IMR-90 (cell line): ENCODE measurements around the gene ITPR3. TPM values are rescaled to one million over a fixed set of nuclear protein-coding genes. Genes with fewer than 3 reads are reported as not detected.

Experiments used
- ATAC-seq: fragments of 200-7000 bp; cut with Tn5 transposase; 2 replicates; pipeline ENCODE4 v1.9.1; 2020; ENCODE audit warnings: low read depth, mild to moderate bottlenecking, moderate library complexity
- BruUV-seq: library from RNA; stranded (reverse); fragments of 400-500 nt; replicated peaks from 2 replicates; lab custom pipeline; 2021; lab: Mats Ljungman, UMichigan
- CTCF ChIA-PET: fragments of 300-600 bp; formaldehyde crosslinking; extraction: SDS; loops from one replicate; lab custom pipeline; 2021; ENCODE audit warnings: antibody characterized with exemption; lab: Yijun Ruan, JAX
- POLR2A ChIA-PET: fragments of 300-600 bp; sonication (Branson Sonifier 250); formaldehyde crosslinking; loops from one replicate; lab custom pipeline; 2022; ENCODE audit warnings: antibody characterized with exemption; ENCODE audit not compliant: unreplicated experiment; lab: Charles Lee
- DNase-seq: peaks from one replicate; pipeline ENCODE4 v3.0.0; 2013
- H2AFZ ChIP-seq: replicated peaks from 2 replicates; pipeline ENCODE3; 2013; ENCODE audit warnings: low read length, mild to moderate bottlenecking; ENCODE audit not compliant: poor library complexity
- H2AK5ac ChIP-seq: 2 replicates; pipeline ENCODE4 v1.6.1; 2013; ENCODE audit warnings: low read depth, low read length, inconsistent platforms
- H2AK9ac ChIP-seq: replicated peaks from 2 replicates; pipeline ENCODE3; 2013; ENCODE audit warnings: mild to moderate bottlenecking, low read depth, low read length, moderate library complexity; ENCODE audit not compliant: poor library complexity
- H2BK120ac ChIP-seq: 2 replicates; pipeline ENCODE4 v1.6.1; 2013; ENCODE audit warnings: low read depth, low read length, inconsistent platforms
- H2BK15ac ChIP-seq: 3 replicates; pipeline ENCODE4 v1.6.1; 2013; ENCODE audit warnings: low read depth, low read length, inconsistent platforms
- H2BK20ac ChIP-seq: 2 replicates; pipeline ENCODE4 v1.6.1; 2013; ENCODE audit warnings: low read depth, mild to moderate bottlenecking, inconsistent platforms, low read length, moderate library complexity
- H2BK5ac ChIP-seq: 2 replicates; pipeline ENCODE4 v1.6.1; 2013; ENCODE audit warnings: mild to moderate bottlenecking, low read depth, low read length, inconsistent platforms; ENCODE audit not compliant: poor library complexity, severe bottlenecking
- H3K14ac ChIP-seq: replicated peaks from 2 replicates; pipeline ENCODE4 v1.6.1; 2013; ENCODE audit warnings: low read depth, low read length, inconsistent platforms
- H3K18ac ChIP-seq: 2 replicates; pipeline ENCODE4 v1.6.1; 2013; ENCODE audit warnings: low read depth, low read length, control low read depth
- H3K23ac ChIP-seq: 2 replicates; pipeline ENCODE4 v1.6.1; 2013; ENCODE audit warnings: low read depth, low read length, inconsistent platforms
- H3K27ac ChIP-seq: 2 replicates; pipeline ENCODE4 v1.5.1; 2013; ENCODE audit warnings: mild to moderate bottlenecking, control low read depth, low read length; ENCODE audit not compliant: insufficient read depth
- H3K27me3 ChIP-seq: 2 replicates; pipeline ENCODE4 v1.6.1; 2013; ENCODE audit warnings: low read length; ENCODE audit not compliant: control insufficient read depth, insufficient read depth
- H3K36me3 ChIP-seq: 2 replicates; pipeline ENCODE4 v1.6.1; 2013; ENCODE audit warnings: low read length, mixed read lengths; ENCODE audit not compliant: control insufficient read depth, insufficient read depth
- H3K4ac ChIP-seq: 2 replicates; pipeline ENCODE4 v1.6.1; 2013; ENCODE audit warnings: low read depth, low read length, inconsistent platforms
- H3K4me1 ChIP-seq: 2 replicates; pipeline ENCODE4 v1.6.1; 2013; ENCODE audit warnings: low read length, mixed read lengths; ENCODE audit not compliant: control insufficient read depth, insufficient read depth
- H3K4me2 ChIP-seq: 2 replicates; pipeline ENCODE4 v1.6.1; 2013; ENCODE audit warnings: low read depth, mild to moderate bottlenecking, control low read depth, low read length, moderate library complexity
- H3K4me3 ChIP-seq: 2 replicates; pipeline ENCODE4 v1.5.1; 2013; ENCODE audit warnings: low read depth, mild to moderate bottlenecking, control low read depth, low read length, moderate library complexity; ENCODE audit not compliant: insufficient read depth
- H3K56ac ChIP-seq: 2 replicates; pipeline ENCODE4 v1.6.1; 2013; ENCODE audit warnings: low read length, inconsistent platforms; ENCODE audit not compliant: insufficient read depth; ENCODE audit errors: extremely low read depth
- H3K79me1 ChIP-seq, 2 experiments: 2 replicates each; pipeline ENCODE4 v1.6.1; 2013; ENCODE audit warnings: low read length in 2 of 2, inconsistent platforms in 1 of 2, low read depth in 1 of 2
- H3K9ac ChIP-seq: 2 replicates; pipeline ENCODE4 v1.6.1; 2013; ENCODE audit warnings: low read depth, low read length, control low read depth
- H3K9me1 ChIP-seq: 2 replicates; pipeline ENCODE4 v1.6.1; 2013; ENCODE audit warnings: low read length, inconsistent platforms; ENCODE audit not compliant: insufficient read depth
- H3K9me3 ChIP-seq: 2 replicates; pipeline ENCODE4 v1.6.1; 2013; ENCODE audit warnings: low read length; ENCODE audit not compliant: control insufficient read depth, insufficient read depth
- H4K20me1 ChIP-seq: 2 replicates; pipeline ENCODE4 v1.6.1; 2013; ENCODE audit warnings: low read length, inconsistent platforms; ENCODE audit not compliant: insufficient read depth
- H4K5ac ChIP-seq: 2 replicates; pipeline ENCODE4 v1.6.1; 2013; ENCODE audit warnings: mild to moderate bottlenecking, low read depth, low read length, control low read depth
- H4K8ac ChIP-seq, 2 experiments: 2 replicates each; pipeline ENCODE4 v1.6.1; 2013; ENCODE audit warnings: low read depth in 2 of 2, low read length in 2 of 2, control low read depth in 1 of 2, inconsistent platforms in 1 of 2
- H4K91ac ChIP-seq: 2 replicates; pipeline ENCODE4 v1.6.1; 2013; ENCODE audit warnings: low read depth, low read length, inconsistent platforms; ENCODE audit not compliant: insufficient read depth
- FOS ChIP-seq: fragments of 150-350 bp; IDR thresholded peaks from 2 replicates; pipeline ENCODE4 v1.6.1; 2016; ENCODE audit warnings: low read depth, low read length
- RAD21 ChIP-seq: IDR thresholded peaks from 2 replicates; pipeline ENCODE4 v1.6.1; 2012; ENCODE audit warnings: low read length, improper control_type of control experiment
- WGBS, 2 experiments: methylation state at CpG; one replicate each; pipeline versions ENCODE4 v1.1.5 to v1.1.7; 2013; ENCODE audit warnings: missing lambda C conversion rate in 2 of 2; ENCODE audit not compliant: insufficient read length in 1 of 2; ENCODE audit errors: extremely low coverage in 2 of 2; 5-methylcytosine and 5-hydroxymethylcytosine counted together
- dilution Hi-C: fragments of 300-500 bp; cut with HindIII; formaldehyde crosslinking; loops from one replicate; pipeline ENCODE4 v1.14.3; 2018; ENCODE audit warnings: low sequenced_read_pairs; ENCODE audit not compliant: unreplicated experiment
- in situ Hi-C: fragments of 300-500 bp; cut with MboI; formaldehyde crosslinking; loops from 3 replicates; pipeline ENCODE4 v1.14.3; 2019; ENCODE audit warnings: low sequenced_read_pairs, inconsistent platforms, mixed read lengths
- intact Hi-C: fragments of 100-400 bp; cut with micrococcal nuclease; formaldehyde crosslinking; loops from 2 replicates; pipeline ENCODE4 v1.10.0; 2022
- polyA plus RNA-seq, 3 experiments: library from polyadenylated mRNA; depleted of rRNA; stranded (reverse); fragments of >200 nt; gene quantifications; 2 replicates each; pipeline ENCODE4 v1.2.3, GENCODE V29; 2012; ENCODE audit warnings: low replicate concordance in 1 of 3
- total RNA-seq: library from RNA; depleted of rRNA; stranded (reverse); fragments of >200 nt; gene quantifications from 2 replicates; pipeline ENCODE4 v1.2.3, GENCODE V29; 2012
- TF ChIP-seq, protein P1 (sequence below): conservative IDR thresholded peaks from 2 replicates; pipeline ENCODE4 v1.5.1; 2012; ENCODE audit warnings: mild to moderate bottlenecking, low read depth, low read length, improper control_type of control experiment

Gene ITPR3
- total and polyA plus RNA-seq, 2 of the 4 experiments (the other 2 are of a cell fraction): 1.6 to 3.7 TPM

DNA sequence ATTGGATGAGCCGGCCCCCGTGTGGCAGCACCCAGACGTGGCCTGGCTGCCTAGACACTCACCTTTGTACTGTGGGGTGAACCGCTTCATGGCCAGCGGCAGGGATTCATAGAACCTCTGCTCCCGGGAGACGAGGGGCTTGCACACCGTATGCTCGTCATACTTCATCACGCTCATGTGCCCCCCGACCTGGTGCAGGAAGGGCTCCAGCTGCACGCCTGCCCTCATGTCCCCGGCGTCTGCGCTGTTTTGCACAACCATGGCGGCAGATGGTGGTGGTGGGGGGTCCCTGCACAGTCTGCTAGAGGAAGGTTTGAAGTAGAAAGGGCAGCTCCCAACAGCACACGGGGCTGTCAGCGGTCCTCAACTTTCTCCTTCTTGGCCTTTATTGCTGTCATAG is 114.1 kb downstream of the ITPR3 start:
- intact Hi-C loops: no loop called here
- no peak overlapping the region for H3K23ac ChIP-seq
- no peaks in the 10 kb centered on the region; the same call in 1 of the 2 replicates for H4K20me1 ChIP-seq
- no peaks in the 10 kb centered on the region for H3K9me1 ChIP-seq
- POLR2A ChIA-PET: no interaction called here
- no peak overlapping the region for H2AFZ ChIP-seq
- H2BK120ac ChIP-seq: no peak overlapping the region
- no peak overlapping the region for H4K91ac ChIP-seq
- no peak overlapping the region for H3K14ac ChIP-seq
- H3K4me2 ChIP-seq: no peak overlapping the region
- ATAC-seq (no peak), DNase-seq (no peak)
- no peak overlapping the region for H2AK9ac ChIP-seq
- no peak overlapping the region for H4K8ac ChIP-seq
- H3K4me3 ChIP-seq: no peak overlapping the region
- no peak overlapping the region for H3K56ac ChIP-seq
- H3K4me1 ChIP-seq: no peaks in the 10 kb centered on the region
- no peak overlapping the region for H2BK5ac ChIP-seq
- H3K9me3 ChIP-seq: no peaks in the 10 kb centered on the region
- dilution Hi-C loops: no loop called here
- H3K4ac ChIP-seq: no peak overlapping the region
- H3K36me3 ChIP-seq: no peaks in the 10 kb centered on the region
- H2BK15ac ChIP-seq: no peak overlapping the region
- H2AK5ac ChIP-seq: no peak overlapping the region
- TF ChIP-seq RAD21 (no peak), FOS (no peak)
- TF ChIP-seq, protein P1, sequence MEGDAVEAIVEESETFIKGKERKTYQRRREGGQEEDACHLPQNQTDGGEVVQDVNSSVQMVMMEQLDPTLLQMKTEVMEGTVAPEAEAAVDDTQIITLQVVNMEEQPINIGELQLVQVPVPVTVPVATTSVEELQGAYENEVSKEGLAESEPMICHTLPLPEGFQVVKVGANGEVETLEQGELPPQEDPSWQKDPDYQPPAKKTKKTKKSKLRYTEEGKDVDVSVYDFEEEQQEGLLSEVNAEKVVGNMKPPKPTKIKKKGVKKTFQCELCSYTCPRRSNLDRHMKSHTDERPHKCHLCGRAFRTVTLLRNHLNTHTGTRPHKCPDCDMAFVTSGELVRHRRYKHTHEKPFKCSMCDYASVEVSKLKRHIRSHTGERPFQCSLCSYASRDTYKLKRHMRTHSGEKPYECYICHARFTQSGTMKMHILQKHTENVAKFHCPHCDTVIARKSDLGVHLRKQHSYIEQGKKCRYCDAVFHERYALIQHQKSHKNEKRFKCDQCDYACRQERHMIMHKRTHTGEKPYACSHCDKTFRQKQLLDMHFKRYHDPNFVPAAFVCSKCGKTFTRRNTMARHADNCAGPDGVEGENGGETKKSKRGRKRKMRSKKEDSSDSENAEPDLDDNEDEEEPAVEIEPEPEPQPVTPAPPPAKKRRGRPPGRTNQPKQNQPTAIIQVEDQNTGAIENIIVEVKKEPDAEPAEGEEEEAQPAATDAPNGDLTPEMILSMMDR: no peak
- WGBS, 2 experiments: 91% methylated on average over 10 of the region's 18 CpGs; no CpG with 5 or more reads in 1 of the 2 experiments
- H2BK20ac ChIP-seq: no peak overlapping the region
- no peak overlapping the region for H3K9ac ChIP-seq
- no peak overlapping the region for H3K18ac ChIP-seq
- BruUV-seq: no TSS peak
- H4K5ac ChIP-seq: no peak overlapping the region
- in situ Hi-C loops: no loop called here
- CTCF ChIA-PET: interaction anchor here (0.7 kb wide), 1 partner anchor 23 kb away, joined by 3 read pairs; the partner anchor contains the start of gene UQCC2
- no peaks in the 10 kb centered on the region for H3K79me1 ChIP-seq
- H3K27me3 ChIP-seq: peaks cover 5% of the 10 kb centered on the region; the same call in 1 of the 2 replicates
- H3K27ac ChIP-seq: no peak overlapping the region
